Right atrium auricular region (tissue), 2 donors: ENCODE results near the gene TRAPPC5. TPM values are rescaled to one million over a fixed set of nuclear protein-coding genes. Genes with fewer than 3 reads are reported as not detected.

Experiments used
- DNase-seq: peaks from one replicate; pipeline ENCODE4 v3.0.0-alpha.2; 2019; ENCODE audit warnings: low spot score
- H3K27ac ChIP-seq, 2 donors: fragments of 200-600 bp; sonication (generic); 1 replicate in 1 of 2; 2 replicates in 1 of 2; pipeline ENCODE4 v1.5.1; 2016 to 2019
- H3K27me3 ChIP-seq, 2 donors: fragments of 200-600 bp; sonication (generic); one replicate each; pipeline versions ENCODE4 v1.5.1 to v1.6.0; 2017 to 2019
- H3K36me3 ChIP-seq: fragments of 200-600 bp; sonication (generic); one replicate; pipeline ENCODE4 v1.5.1; 2016
- H3K4me1 ChIP-seq, 2 donors: fragments of 200-600 bp; sonication (generic); one replicate each; pipeline versions ENCODE4 v1.5.1 to v1.6.0; 2017 to 2019
- H3K4me3 ChIP-seq, 2 donors: fragments of 200-600 bp; sonication (generic); 1 replicate in 1 of 2; 2 replicates in 1 of 2; pipeline ENCODE4 v1.5.1; 2017 to 2019; ENCODE audit warnings: mild to moderate bottlenecking in 1 of 2, moderate library complexity in 1 of 2
- H3K9me3 ChIP-seq, 2 donors: fragments of 200-600 bp; sonication (generic); one replicate each; pipeline ENCODE4 v1.5.1; 2019
- total RNA-seq, 2 donors: library from RNA; depleted of rRNA; stranded (reverse); fragments of >200 nt; gene quantifications; one replicate each; pipeline ENCODE4 v1.1.0, GENCODE V29; 2016
- TF ChIP-seq, protein P1 (sequence below), 2 donors: fragments of 200-600 bp; sonication (generic); IDR thresholded peaks; one replicate each; pipeline ENCODE4 v1.5.1; 2019; ENCODE audit warnings: antibody characterized with exemption in 2 of 2

Gene TRAPPC5
- total RNA-seq, 2 donors from 2014 or later, result 55.0 to 58.3 TPM

DNA sequence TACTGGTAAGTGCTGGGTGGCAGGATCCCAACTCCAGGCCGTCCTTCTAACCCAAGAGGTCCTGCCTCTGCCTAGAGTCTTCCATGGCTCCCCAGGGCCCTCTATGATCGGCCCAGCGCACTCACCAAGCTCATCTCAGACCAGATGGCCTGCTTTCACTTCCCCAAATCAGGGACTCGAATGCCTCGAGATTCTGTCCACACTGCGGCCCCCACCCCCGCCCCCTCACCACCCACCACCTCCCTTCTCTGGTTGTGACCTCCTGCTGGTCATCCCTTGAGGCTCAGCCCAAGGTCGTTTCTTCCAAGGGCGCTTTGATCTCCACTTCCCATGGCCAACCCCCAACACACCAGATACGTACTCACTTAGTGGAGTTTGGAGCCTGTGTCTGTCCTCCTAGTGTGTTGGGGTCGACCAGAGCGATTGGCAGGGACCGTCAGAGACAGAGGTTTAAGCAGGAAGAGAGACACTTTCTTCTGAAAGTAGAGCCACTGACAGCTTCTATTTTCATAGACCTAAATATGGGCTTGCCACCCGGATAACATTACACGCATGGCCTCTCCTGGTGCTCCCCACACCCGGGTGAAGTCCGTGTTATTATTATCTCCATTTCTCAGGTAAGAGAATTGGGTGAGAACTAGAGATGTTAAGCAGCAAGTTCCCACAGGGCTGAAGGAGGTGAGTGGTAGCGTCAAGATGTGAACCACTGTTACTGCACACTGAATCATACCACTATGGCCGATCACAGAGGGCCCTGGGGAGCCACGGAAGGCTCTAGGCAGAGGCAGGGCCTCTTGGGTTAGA, 21.2 kb downstream of the TRAPPC5 start, which contains the start of gene FCER2:
FCER2 (minus strand) TSS at position 478 of the 804 bp plus-strand sequence. CDS start 2,371 bp downstream, outside the sequence.
- TF ChIP-seq, protein P1, sequence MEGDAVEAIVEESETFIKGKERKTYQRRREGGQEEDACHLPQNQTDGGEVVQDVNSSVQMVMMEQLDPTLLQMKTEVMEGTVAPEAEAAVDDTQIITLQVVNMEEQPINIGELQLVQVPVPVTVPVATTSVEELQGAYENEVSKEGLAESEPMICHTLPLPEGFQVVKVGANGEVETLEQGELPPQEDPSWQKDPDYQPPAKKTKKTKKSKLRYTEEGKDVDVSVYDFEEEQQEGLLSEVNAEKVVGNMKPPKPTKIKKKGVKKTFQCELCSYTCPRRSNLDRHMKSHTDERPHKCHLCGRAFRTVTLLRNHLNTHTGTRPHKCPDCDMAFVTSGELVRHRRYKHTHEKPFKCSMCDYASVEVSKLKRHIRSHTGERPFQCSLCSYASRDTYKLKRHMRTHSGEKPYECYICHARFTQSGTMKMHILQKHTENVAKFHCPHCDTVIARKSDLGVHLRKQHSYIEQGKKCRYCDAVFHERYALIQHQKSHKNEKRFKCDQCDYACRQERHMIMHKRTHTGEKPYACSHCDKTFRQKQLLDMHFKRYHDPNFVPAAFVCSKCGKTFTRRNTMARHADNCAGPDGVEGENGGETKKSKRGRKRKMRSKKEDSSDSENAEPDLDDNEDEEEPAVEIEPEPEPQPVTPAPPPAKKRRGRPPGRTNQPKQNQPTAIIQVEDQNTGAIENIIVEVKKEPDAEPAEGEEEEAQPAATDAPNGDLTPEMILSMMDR (IDR thresholded peaks at IDR 0.05), result no peak
- Histone ChIP-seq H3K27ac (no peak within 1 kb of the TSS), H3K4me3 (no peak within 1 kb of the TSS), H3K4me1 (no peaks in the 10 kb centered on the region), H3K9me3 (no peaks in the 10 kb centered on the region), H3K27me3 (no peaks in the 10 kb centered on the region), H3K36me3 (no peaks in the 10 kb centered on the region)
- no peak for DNase-seq

DNA sequence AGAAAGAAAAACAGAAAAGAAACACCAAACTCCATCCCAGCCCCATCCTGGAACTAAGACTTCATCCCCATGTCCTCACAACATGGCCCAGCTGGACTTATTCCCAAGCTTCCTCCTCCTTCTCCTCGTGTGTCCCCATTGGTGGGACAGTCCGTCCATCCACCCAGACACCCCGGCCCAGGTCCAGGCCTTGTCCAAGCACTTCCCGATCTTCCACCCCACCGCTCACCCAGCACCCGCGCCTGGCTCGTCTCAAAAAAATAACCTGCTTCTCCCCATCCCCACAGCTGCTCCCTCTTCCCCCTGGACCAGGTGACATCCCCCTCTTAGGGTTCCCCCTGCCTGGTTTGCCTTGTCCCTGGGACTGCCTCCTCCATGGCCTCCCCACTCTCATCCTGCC, 22.7 kb downstream of the TRAPPC5 start:
- no peaks in the 10 kb centered on the region for H3K27me3 ChIP-seq
- H3K27ac ChIP-seq, result no peak overlapping the region
- TF ChIP-seq, protein P1 (IDR thresholded peaks at IDR 0.05), result no peak
- DNase-seq, result no peak
- H3K4me1 ChIP-seq, result no peaks in the 10 kb centered on the region
- H3K36me3 ChIP-seq, result no peaks in the 10 kb centered on the region
- H3K9me3 ChIP-seq, result no peaks in the 10 kb centered on the region
- no peak overlapping the region for H3K4me3 ChIP-seq

DNA sequence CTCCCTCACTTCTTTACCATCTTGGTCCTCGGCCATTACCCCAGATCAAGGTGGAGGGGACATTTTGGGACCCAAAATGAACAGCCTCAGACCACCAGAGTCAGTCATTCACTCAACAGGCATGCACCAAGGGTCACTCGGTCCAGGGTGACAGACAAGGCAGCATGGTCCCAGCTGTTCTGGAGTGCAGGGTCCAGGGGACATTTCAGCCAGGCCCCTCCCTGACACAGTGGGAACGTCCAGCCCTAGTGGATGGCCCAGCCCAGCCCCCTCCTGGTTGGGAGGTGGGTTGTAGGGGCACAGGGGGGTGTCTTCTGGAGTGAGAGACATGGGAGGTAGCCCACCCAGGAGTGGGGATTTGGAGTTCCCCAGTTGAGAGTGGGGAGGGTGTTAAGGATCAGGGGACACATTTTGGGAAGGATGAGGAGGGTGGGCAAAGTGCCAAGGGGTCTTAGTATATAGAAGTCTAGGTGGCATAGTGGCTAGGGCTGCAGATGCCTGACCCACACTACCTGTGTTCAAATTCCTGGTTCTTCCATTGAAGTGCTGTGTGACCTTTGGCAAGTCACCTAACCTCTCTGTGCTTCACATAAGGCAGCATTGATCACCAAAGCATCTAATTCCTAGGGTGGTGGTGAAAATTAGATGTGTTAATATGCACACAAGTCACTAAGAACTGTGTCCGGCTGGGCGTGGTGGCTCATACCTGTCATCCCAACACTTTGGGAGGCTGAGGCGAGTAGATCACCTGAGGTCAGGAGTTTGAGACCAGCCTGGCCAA, 23.8 kb downstream of the TRAPPC5 start:
- no peak for DNase-seq
- Histone ChIP-seq H3K4me1 (no peaks in the 10 kb centered on the region), H3K9me3 (no peaks in the 10 kb centered on the region), H3K27ac (no peak overlapping the region), H3K4me3 (no peak overlapping the region), H3K36me3 (no peaks in the 10 kb centered on the region), H3K27me3 (no peaks in the 10 kb centered on the region)
- TF ChIP-seq, protein P1 (IDR thresholded peaks at IDR 0.05), result no peak

DNA sequence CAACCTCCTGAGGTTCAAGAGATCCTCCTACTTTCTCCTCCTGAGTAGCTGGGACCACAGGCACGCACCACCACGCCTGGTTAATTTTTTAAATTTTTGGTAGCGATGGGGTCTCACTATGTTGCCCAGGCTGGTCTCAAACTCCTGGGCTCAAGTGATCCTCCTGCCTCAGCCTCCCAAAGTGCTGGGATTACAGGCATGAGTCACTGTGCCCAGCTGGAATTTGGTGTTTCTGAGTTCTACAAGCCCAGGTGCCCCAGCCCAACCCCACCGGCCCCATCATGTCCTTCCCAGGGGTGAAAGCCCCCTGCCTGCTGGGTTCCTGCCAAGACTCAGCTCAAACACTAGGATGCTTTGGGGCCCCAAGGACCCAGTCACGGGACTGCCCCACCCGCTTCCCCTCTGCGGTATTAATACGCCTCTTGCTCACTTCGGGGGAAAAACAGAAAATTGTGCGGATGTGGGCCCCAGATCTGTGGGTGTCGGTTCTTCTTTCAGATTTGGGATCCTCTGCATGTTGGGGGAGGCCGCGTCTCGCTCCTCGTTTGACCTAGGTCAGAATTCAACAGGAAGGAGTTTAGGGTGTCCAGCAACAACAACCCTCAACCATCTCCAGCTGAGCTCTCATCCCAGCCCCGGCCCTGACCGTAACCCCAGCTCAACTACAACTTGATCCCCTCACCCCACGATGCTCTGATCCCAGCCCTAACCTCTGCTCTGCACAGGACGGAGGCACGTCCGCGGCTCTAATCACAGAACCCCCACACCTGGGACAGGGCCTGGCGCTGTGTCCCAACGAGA, 25.0 kb downstream of the TRAPPC5 start:
- no peaks in the 10 kb centered on the region for H3K4me1 ChIP-seq
- H3K9me3 ChIP-seq, result no peaks in the 10 kb centered on the region
- peak; percentile 64 for DNase-seq
- TF ChIP-seq, protein P1 (IDR thresholded peaks at IDR 0.05), result no peak
- peak overlapping the region in 1 of 2 donors; percentile 16 for H3K27ac ChIP-seq
- no peaks in the 10 kb centered on the region for H3K27me3 ChIP-seq
- no peaks in the 10 kb centered on the region for H3K36me3 ChIP-seq
- no peak overlapping the region for H3K4me3 ChIP-seq

DNA sequence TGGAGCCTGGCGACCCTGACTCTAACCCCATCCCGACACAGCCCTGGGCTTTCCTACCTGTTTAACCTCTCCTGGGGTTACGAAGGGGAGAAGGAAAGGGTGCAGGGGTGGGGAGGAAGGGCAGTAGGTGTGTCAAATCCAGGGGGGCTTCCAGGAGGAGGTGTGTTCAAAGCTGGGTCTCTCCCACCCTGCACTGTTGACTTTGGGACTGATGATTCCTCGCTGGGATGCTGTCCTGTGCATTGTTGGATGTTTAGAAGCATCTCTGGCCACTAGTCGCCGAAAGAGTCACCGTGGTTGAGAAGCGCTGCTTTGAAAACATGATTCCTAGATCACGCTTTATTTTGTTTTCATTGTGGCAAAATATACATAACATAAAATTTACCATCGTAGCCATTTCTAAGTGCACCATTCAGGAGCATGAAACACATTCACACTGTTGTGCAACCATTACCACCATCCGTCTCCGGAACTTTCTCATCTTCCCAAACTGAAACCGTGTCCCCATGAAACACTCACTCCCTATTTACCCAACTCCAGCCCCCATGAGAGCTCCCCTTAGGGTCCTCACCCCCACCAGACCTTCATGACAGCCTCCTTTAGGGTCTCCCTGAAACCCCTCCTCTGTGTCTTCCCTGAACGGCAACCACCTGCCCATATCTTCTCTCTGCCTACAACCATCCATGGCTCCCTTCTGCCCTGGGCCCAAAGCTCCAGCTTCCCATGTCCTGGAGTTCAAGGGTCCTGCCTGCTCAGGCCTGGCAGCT, 25.7 kb downstream of the TRAPPC5 start:
- Histone ChIP-seq H3K36me3 (no peaks in the 10 kb centered on the region), H3K27ac (peak overlapping the region in 1 of 2 donors; percentile 42), H3K9me3 (no peaks in the 10 kb centered on the region), H3K27me3 (no peaks in the 10 kb centered on the region), H3K4me3 (no peak overlapping the region), H3K4me1 (no peaks in the 10 kb centered on the region)
- TF ChIP-seq, protein P1 (IDR thresholded peaks at IDR 0.05), result no peak
- DNase-seq, result no peak
